ENCODE results near the gene RIN1. TPM values are rescaled to one million over a fixed set of nuclear protein-coding genes. Genes with fewer than 3 reads are reported as not detected.

Gene RIN1
- polyA plus RNA-seq, 1 of the 3 experiments (the other 2 are of a cell fraction), result 16.9 TPM

- Histone ChIP-seq H2AFZ (ENCODE audit: low read depth) (peak within 1 kb of the TSS; percentile 55; the same call in 1 of the 2 replicates), H3K9me2 (no peaks in the 10 kb centered on the region), H3K4me1 (ENCODE audit: control insufficient read depth in 1 of 2, insufficient read depth in 2 of 2, low read depth in 1 of 2, low read length in 1 of 2) (peaks cover 7 to 36% of the 10 kb centered on the region in 2 experiments; a peak in 2 of 4 replicates), H4K20me1 (ENCODE audit: insufficient read depth) (0 out of 2 replicates have a peak, but pooled peaks cover 2% of the 10 kb centered on the region), H3K79me2 (ENCODE audit: insufficient read depth) (peaks cover 37% of the 10 kb centered on the region; the same call in 1 of the 2 replicates), H3K27me3 (ENCODE audit: insufficient read depth) (no peaks in the 10 kb centered on the region), H3K4me2 (peak within 1 kb of the TSS; percentile 99), H3F3A (replicated peaks; ENCODE audit: insufficient read depth) (peaks cover 9% of the 10 kb centered on the region), H3K36me3 (replicated peaks in 1 of 2; ENCODE audit: control insufficient read depth in 1 of 2, insufficient read depth in 2 of 2, low read length in 1 of 2) (peaks cover 0 to 25% of the 10 kb centered on the region in 2 experiments), H3K4me3 (ENCODE audit: low read depth in 2 of 2, low read length in 1 of 2) (peak within 1 kb of the TSS; percentile 88 to 90), H3K9me3 (no peaks in the 10 kb centered on the region), H3K27ac (ENCODE audit: low read depth in 2 of 2, low read length in 1 of 2) (peak within 1 kb of the TSS; percentile 93 to 97), H3K9ac (peak within 1 kb of the TSS; percentile 86)
- POLR2A ChIA-PET, result interaction anchor here (0.6 to 4.2 kb wide), 15 partner anchors 8 to 239 kb away, joined by 3 to 19 read pairs (median 3); partner anchors contain the start of genes CD248, CNIH2 and RIN1
- DNase-seq, result peak; percentile 98
- CTCF ChIA-PET, result interaction anchor here (0.6 to 6.2 kb wide), 10 partner anchors 10 to 141 kb away, joined by 3 to 63 read pairs (median 3); partner anchors contain the start of genes CNIH2, RAB1B and RIN1
- under 1% methylated on average over 41 of the region's 87 CpGs for WGBS (ENCODE audit: low lambda C conversion rate)
- TF ChIP-seq, protein P1, sequence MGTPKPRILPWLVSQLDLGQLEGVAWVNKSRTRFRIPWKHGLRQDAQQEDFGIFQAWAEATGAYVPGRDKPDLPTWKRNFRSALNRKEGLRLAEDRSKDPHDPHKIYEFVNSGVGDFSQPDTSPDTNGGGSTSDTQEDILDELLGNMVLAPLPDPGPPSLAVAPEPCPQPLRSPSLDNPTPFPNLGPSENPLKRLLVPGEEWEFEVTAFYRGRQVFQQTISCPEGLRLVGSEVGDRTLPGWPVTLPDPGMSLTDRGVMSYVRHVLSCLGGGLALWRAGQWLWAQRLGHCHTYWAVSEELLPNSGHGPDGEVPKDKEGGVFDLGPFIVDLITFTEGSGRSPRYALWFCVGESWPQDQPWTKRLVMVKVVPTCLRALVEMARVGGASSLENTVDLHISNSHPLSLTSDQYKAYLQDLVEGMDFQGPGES (IDR thresholded peaks at IDR 0.05; ENCODE audit: low read depth, low read length), result peak; percentile 88
- no peak for TF ChIP-seq RAD21 (IDR thresholded peaks at IDR 0.05; ENCODE audit: low read length)
- no peak for TF ChIP-seq NFIC (IDR thresholded peaks at IDR 0.05; ENCODE audit: borderline replicate concordance)
- TF ChIP-seq EZH2phosphoT487 (IDR thresholded peaks at IDR 0.05; ENCODE audit: borderline replicate concordance, low read depth), result no peak
- peak; percentile 89 for TF ChIP-seq CHD2 (IDR thresholded peaks at IDR 0.05; ENCODE audit: low read length, partially characterized antibody)
- TF ChIP-seq MAX (IDR thresholded peaks at IDR 0.05; ENCODE audit: low read depth), result peak; percentile 58
- TF ChIP-seq, protein P2, sequence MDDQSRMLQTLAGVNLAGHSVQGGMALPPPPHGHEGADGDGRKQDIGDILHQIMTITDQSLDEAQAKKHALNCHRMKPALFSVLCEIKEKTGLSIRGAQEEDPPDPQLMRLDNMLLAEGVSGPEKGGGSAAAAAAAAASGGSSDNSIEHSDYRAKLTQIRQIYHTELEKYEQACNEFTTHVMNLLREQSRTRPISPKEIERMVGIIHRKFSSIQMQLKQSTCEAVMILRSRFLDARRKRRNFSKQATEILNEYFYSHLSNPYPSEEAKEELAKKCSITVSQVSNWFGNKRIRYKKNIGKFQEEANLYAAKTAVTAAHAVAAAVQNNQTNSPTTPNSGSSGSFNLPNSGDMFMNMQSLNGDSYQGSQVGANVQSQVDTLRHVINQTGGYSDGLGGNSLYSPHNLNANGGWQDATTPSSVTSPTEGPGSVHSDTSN (IDR thresholded peaks at IDR 0.05), result peak; percentile 99
- no peak for TF ChIP-seq EP300 (IDR thresholded peaks at IDR 0.05; ENCODE audit: borderline replicate concordance in 1 of 2, low read depth in 1 of 2, low read length in 1 of 2)
- no peak for TF ChIP-seq TCF12 (IDR thresholded peaks at IDR 0.05)
- no peak for TF ChIP-seq SMC3 (IDR thresholded peaks at IDR 0.05; ENCODE audit: low read depth, low read length)
- peak; percentile 86 for TF ChIP-seq YY1 (IDR thresholded peaks at IDR 0.05; ENCODE audit: low read depth)
- no peak for TF ChIP-seq FOSL2 (IDR thresholded peaks at IDR 0.05; ENCODE audit: borderline replicate concordance, low read depth)
- TF ChIP-seq NRF1 (IDR thresholded peaks at IDR 0.05; ENCODE audit: low read depth, low read length), result peak; percentile 78
- TF ChIP-seq POLR2AphosphoS5 (IDR thresholded peaks at IDR 0.05; ENCODE audit: low read depth, low read length), result peak; percentile 59
- TF ChIP-seq GABPA (IDR thresholded peaks at IDR 0.05; ENCODE audit: low read depth), result peak; percentile 80
- TF ChIP-seq, protein P3, sequence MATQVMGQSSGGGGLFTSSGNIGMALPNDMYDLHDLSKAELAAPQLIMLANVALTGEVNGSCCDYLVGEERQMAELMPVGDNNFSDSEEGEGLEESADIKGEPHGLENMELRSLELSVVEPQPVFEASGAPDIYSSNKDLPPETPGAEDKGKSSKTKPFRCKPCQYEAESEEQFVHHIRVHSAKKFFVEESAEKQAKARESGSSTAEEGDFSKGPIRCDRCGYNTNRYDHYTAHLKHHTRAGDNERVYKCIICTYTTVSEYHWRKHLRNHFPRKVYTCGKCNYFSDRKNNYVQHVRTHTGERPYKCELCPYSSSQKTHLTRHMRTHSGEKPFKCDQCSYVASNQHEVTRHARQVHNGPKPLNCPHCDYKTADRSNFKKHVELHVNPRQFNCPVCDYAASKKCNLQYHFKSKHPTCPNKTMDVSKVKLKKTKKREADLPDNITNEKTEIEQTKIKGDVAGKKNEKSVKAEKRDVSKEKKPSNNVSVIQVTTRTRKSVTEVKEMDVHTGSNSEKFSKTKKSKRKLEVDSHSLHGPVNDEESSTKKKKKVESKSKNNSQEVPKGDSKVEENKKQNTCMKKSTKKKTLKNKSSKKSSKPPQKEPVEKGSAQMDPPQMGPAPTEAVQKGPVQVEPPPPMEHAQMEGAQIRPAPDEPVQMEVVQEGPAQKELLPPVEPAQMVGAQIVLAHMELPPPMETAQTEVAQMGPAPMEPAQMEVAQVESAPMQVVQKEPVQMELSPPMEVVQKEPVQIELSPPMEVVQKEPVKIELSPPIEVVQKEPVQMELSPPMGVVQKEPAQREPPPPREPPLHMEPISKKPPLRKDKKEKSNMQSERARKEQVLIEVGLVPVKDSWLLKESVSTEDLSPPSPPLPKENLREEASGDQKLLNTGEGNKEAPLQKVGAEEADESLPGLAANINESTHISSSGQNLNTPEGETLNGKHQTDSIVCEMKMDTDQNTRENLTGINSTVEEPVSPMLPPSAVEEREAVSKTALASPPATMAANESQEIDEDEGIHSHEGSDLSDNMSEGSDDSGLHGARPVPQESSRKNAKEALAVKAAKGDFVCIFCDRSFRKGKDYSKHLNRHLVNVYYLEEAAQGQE (IDR thresholded peaks at IDR 0.05; ENCODE audit: low read depth, low read length), result no peak
- no peak for TF ChIP-seq RCOR1 (IDR thresholded peaks at IDR 0.05; ENCODE audit: low read length)
- TF ChIP-seq, protein P4, sequence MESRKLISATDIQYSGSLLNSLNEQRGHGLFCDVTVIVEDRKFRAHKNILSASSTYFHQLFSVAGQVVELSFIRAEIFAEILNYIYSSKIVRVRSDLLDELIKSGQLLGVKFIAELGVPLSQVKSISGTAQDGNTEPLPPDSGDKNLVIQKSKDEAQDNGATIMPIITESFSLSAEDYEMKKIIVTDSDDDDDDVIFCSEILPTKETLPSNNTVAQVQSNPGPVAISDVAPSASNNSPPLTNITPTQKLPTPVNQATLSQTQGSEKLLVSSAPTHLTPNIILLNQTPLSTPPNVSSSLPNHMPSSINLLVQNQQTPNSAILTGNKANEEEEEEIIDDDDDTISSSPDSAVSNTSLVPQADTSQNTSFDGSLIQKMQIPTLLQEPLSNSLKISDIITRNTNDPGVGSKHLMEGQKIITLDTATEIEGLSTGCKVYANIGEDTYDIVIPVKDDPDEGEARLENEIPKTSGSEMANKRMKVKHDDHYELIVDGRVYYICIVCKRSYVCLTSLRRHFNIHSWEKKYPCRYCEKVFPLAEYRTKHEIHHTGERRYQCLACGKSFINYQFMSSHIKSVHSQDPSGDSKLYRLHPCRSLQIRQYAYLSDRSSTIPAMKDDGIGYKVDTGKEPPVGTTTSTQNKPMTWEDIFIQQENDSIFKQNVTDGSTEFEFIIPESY (IDR thresholded peaks at IDR 0.05; ENCODE audit: borderline replicate concordance, low read depth), result no peak
- no peak for TF ChIP-seq JUND (IDR thresholded peaks at IDR 0.05)
- TF ChIP-seq SIN3A (IDR thresholded peaks at IDR 0.05; ENCODE audit: borderline replicate concordance, low read depth, low read length), result no peak
- TF ChIP-seq GATA2 (CRISPR knock-in tag; IDR thresholded peaks at IDR 0.05), result no peak
- TF ChIP-seq MEF2A (IDR thresholded peaks at IDR 0.05; ENCODE audit: borderline replicate concordance, low read depth), result no peak
- no peak for TF ChIP-seq FOXJ3 (CRISPR knock-in tag; IDR thresholded peaks at IDR 0.05)
- no peak for TF ChIP-seq USF1 (IDR thresholded peaks at IDR 0.05; ENCODE audit: borderline replicate concordance, low read depth)
Observed at GRCh38 chr11:66288671-66289547, 47.3 kb downstream of the RIN1 start, which contains the start of gene YIF1A. Gene YIF1A, minus strand, starts transcription at chr11:66289143. Its CDS starts 158 bp downstream, at chr11:66288985.

Data from SK-N-SH (cell line).